GM23248 (cell line): ENCODE results near the gene PODN. TPM values are rescaled to one million over a fixed set of nuclear protein-coding genes. Genes with fewer than 3 reads are reported as not detected.

Source experiments
- DNase-seq: peaks from one replicate; pipeline ENCODE4 v3.0.0-alpha.2; 2015
- H2AFZ ChIP-seq: fragments of 200-600 bp; sonication (generic); 2 replicates; pipeline ENCODE4 v1.6.1; 2016; ENCODE audit warnings: antibody characterized with exemption
- H3F3A ChIP-seq: fragments of 200-600 bp; sonication (generic); 2 replicates; pipeline ENCODE4 v1.6.1; 2016; ENCODE audit warnings: mild to moderate bottlenecking, antibody characterized with exemption, mixed run types; ENCODE audit not compliant: insufficient read depth
- H3K27ac ChIP-seq: fragments of 200-600 bp; sonication (generic); 2 replicates; pipeline ENCODE4 v1.5.1; 2016; ENCODE audit warnings: mild to moderate bottlenecking
- H3K27me3 ChIP-seq: fragments of 200-600 bp; sonication (generic); replicated peaks from 2 replicates; pipeline ENCODE4 v1.6.1; 2016; ENCODE audit warnings: mild to moderate bottlenecking; ENCODE audit not compliant: insufficient read depth
- H3K36me3 ChIP-seq: fragments of 200-600 bp; sonication (generic); 2 replicates; pipeline ENCODE4 v1.6.1; 2016; ENCODE audit warnings: low read depth, mild to moderate bottlenecking
- H3K4me1 ChIP-seq: fragments of 200-600 bp; sonication (generic); 2 replicates; pipeline ENCODE4 v1.6.1; 2016; ENCODE audit warnings: mild to moderate bottlenecking; ENCODE audit not compliant: insufficient read depth
- H3K4me2 ChIP-seq: fragments of 200-600 bp; sonication (generic); one replicate; pipeline ENCODE4 v1.6.1; 2016; ENCODE audit warnings: mild to moderate bottlenecking; ENCODE audit not compliant: unreplicated experiment
- H3K4me3 ChIP-seq: fragments of 200-600 bp; sonication (generic); 2 replicates; pipeline ENCODE4 v1.5.1; 2016; ENCODE audit warnings: mild to moderate bottlenecking
- H3K79me2 ChIP-seq: fragments of 200-600 bp; sonication (generic); 2 replicates; pipeline ENCODE4 v1.6.1; 2016; ENCODE audit warnings: mild to moderate bottlenecking; ENCODE audit not compliant: insufficient read depth
- H3K9ac ChIP-seq: fragments of 200-600 bp; sonication (generic); 2 replicates; pipeline ENCODE4 v1.6.1; 2016; ENCODE audit warnings: mild to moderate bottlenecking
- H3K9me2 ChIP-seq: fragments of 200-600 bp; sonication (generic); 2 replicates; pipeline ENCODE4 v1.6.1; 2016; ENCODE audit warnings: mixed run types, mild to moderate bottlenecking, moderate library complexity; ENCODE audit not compliant: insufficient read depth
- H3K9me3 ChIP-seq: fragments of 200-600 bp; sonication (generic); one replicate; pipeline ENCODE4 v1.6.1; 2017; ENCODE audit warnings: low read depth
- H4K20me1 ChIP-seq: fragments of 200-600 bp; sonication (generic); 2 replicates; pipeline ENCODE4 v1.6.0; 2016; ENCODE audit not compliant: insufficient read depth
- EZH2 ChIP-seq: fragments of 200-600 bp; sonication (generic); IDR thresholded peaks from 2 replicates; pipeline ENCODE4 v1.6.1; 2018; ENCODE audit warnings: antibody characterized with exemption, mild to moderate bottlenecking; ENCODE audit not compliant: insufficient read depth, poor library complexity, severe bottlenecking
- EZH2phosphoT487 ChIP-seq: fragments of 200-600 bp; sonication (generic); IDR thresholded peaks from 2 replicates; pipeline ENCODE4 v1.6.1; 2018; ENCODE audit warnings: antibody characterized with exemption, moderate library complexity, mild to moderate bottlenecking, low read depth; ENCODE audit not compliant: insufficient read depth
- WGBS, 2 experiments: methylation state at CpG; one replicate each; pipeline ENCODE4 v1.1.6; 2015 to 2017; ENCODE audit warnings: low lambda C conversion rate in 2 of 2, low coverage in 1 of 2; ENCODE audit errors: missing lambda C conversion rate in 2 of 2; 5-methylcytosine and 5-hydroxymethylcytosine counted together
- in situ Hi-C: fragments of 300-500 bp; cut with MboI; formaldehyde crosslinking; loops from 2 replicates; pipeline ENCODE4 v1.15.0; 2020
- polyA plus RNA-seq: library from polyadenylated mRNA; unstranded; fragments of >200 nt; fragmentation: Nextera tagmentation; extraction: Ambion mirVana; gene quantifications from 2 replicates; pipeline ENCODE4 v1.2.1, GENCODE V29; 2016
- total RNA-seq: library from RNA; depleted of rRNA; stranded (reverse); fragments of >200 nt; shearing (Covaris generic); gene quantifications from 2 replicates; pipeline ENCODE4 v1.2.3, GENCODE V29; 2014

Gene PODN
- total and polyA plus RNA-seq, 2 experiments from 2014 or later: 54.8 to 71.6 TPM

DNA sequence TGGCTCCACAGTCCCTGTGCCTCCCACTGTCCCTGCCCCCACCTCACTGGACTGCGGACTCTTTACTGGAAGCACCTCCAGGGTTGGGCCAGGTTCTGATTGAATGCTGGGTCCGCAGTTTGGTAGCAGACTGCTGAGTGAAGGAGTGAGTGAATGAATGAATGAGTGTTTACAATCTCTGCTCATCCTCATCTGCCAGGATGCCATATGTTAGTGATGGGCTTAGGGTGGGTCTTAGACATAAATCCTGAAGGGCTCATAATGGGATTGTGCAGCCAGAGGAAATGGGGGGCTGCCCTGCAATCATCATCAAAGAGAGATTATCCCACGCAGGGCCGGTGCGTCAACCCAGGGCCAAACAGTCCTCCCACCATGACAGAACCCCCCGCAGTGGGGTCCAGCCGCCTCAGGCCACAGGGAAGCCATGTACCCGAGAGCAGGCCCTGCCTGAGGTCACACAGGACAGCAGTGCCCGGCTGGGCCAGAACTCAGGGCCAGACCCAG lies 54.3 kb downstream of the PODN start:
- no peak for TF ChIP-seq EZH2phosphoT487
- no peak for TF ChIP-seq EZH2
- H4K20me1 ChIP-seq: no peaks in the 10 kb centered on the region
- WGBS, 2 experiments: 82 to 84% methylated on average over 8 of the region's 9 CpGs
- H2AFZ ChIP-seq: no peak overlapping the region
- in situ Hi-C loops: no loop called here
- no peaks in the 10 kb centered on the region for H3K27me3 ChIP-seq
- peaks cover 7% of the 10 kb centered on the region for H3K4me1 ChIP-seq
- H3K9ac ChIP-seq: no peak overlapping the region
- peaks cover 7% of the 10 kb centered on the region for H3K9me3 ChIP-seq
- peaks cover 11% of the 10 kb centered on the region for H3F3A ChIP-seq
- no peak overlapping the region for H3K27ac ChIP-seq
- DNase-seq: no peak
- no peak overlapping the region for H3K4me2 ChIP-seq
- no peaks in the 10 kb centered on the region for H3K36me3 ChIP-seq
- H3K4me3 ChIP-seq: no peak overlapping the region
- no peaks in the 10 kb centered on the region for H3K9me2 ChIP-seq
- no peaks in the 10 kb centered on the region for H3K79me2 ChIP-seq

DNA sequence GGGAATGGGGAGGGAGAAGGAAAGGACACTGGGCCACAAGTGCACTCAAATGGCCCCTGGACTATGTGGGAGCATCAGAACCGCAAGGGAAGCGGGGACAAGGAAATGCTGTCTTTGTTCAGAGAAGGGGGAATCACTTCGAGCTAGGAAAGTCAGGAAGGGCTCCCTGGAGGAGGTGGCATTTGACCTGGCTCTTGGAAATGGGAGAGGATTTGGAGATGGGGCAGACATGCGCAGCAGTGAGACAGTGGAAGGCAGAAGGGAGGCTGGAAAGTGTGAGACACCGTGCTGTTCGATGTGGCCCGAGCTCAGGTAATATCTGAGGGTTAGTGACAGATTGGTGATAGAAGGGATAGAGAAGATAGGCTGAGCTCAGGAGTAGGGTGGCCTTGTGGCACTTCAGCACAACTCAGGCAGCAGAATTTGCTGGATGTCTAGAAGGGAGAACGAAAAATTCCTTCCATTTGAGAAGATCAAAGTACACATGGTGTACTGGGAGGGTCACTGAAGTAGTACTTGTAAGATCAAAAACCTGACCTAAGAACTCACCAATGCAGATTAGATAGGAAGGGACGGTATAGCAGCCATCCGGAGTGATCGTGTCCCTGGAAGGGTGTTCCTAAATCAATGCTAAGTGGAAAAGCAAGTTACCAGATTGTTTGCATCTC lies 55.1 kb downstream of the PODN start:
- Histone ChIP-seq H3K27ac (no peak overlapping the region), H3K9ac (no peak overlapping the region)

DNA sequence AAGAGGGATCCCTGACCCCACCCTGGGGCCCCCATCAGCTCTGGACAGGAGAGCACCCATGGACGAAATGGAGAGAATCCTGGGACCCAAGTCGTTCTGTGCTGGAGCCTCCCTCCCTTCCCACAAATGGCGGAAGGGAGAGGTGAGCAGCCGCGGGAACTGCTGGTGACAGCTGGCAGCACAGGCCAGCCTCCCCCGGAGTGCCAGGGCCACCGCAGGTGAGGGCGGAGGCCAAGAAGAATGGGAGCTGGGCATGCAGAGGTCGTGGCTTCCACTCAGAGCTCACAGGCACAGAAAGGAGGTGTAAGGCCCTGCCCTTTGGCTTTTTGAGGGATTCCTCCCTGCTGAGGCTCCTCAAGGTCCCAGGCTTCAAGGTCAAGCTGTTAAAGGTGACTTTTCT lies 55.8 kb downstream of the PODN start:
- Histone ChIP-seq H3K27ac (no peak overlapping the region), H2AFZ (no peak overlapping the region), H3K36me3 (no peaks in the 10 kb centered on the region), H3K9ac (no peak overlapping the region), H3K9me2 (no peaks in the 10 kb centered on the region), H3K79me2 (no peaks in the 10 kb centered on the region), H3K4me3 (no peak overlapping the region), H3K4me1 (peaks cover 17% of the 10 kb centered on the region), H3K9me3 (no peaks in the 10 kb centered on the region), H4K20me1 (no peaks in the 10 kb centered on the region), H3K27me3 (no peaks in the 10 kb centered on the region), H3F3A (peaks cover 6% of the 10 kb centered on the region), H3K4me2 (no peak overlapping the region)
- 77 to 95% methylated on average over 9 of the region's 9 CpGs for whole genome bisulfite sequencing, 2 experiments
- in situ Hi-C loops: no loop called here
- TF ChIP-seq EZH2phosphoT487: no peak
- TF ChIP-seq EZH2: no peak
- no peak for DNase-seq

More for the DNA sequence above, 55.1 kb downstream of the PODN start:
- H2AFZ ChIP-seq: no peak overlapping the region
- H3K9me3 ChIP-seq: peaks cover 1% of the 10 kb centered on the region
- WGBS, 2 experiments: 95 to 98% methylated on average over 11 of the region's 11 CpGs
- no peak overlapping the region for H3K4me3 ChIP-seq
- H3K4me2 ChIP-seq: no peak overlapping the region
- H3K4me1 ChIP-seq: peaks cover 13% of the 10 kb centered on the region
- H3K36me3 ChIP-seq: no peaks in the 10 kb centered on the region
- H4K20me1 ChIP-seq: no peaks in the 10 kb centered on the region
- no peaks in the 10 kb centered on the region for H3K9me2 ChIP-seq
- H3K79me2 ChIP-seq: no peaks in the 10 kb centered on the region
- no peak for DNase-seq
- H3K27me3 ChIP-seq: no peaks in the 10 kb centered on the region
- TF ChIP-seq EZH2phosphoT487: no peak
- TF ChIP-seq EZH2: no peak
- peaks cover 7% of the 10 kb centered on the region for H3F3A ChIP-seq
- in situ Hi-C loops: no loop called here

DNA sequence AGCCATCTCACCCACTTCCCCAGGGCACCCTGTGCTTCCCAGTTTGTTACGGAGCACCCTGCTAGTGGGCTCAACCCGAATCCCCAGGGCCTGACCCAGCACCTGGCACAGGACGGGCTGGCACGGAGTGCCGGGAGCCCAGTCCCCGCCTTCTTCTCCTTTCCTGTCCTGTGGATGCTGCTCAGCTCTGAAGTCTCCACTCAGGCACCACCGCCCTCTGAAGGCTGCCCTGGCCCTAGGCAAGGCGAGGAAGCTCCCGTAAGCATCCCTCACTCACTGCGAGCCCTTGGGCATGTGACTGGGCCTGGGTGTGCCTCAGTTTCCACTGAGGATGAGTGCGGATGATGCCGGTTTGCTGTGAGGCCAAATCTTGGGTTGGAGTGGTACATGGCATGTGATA lies 58.6 kb downstream of the PODN start:
- Histone ChIP-seq H3K9me2 (no peaks in the 10 kb centered on the region), H3K4me3 (no peak overlapping the region), H3K9ac (no peak overlapping the region), H3K27me3 (no peaks in the 10 kb centered on the region), H2AFZ (no peak overlapping the region), H3K79me2 (no peaks in the 10 kb centered on the region), H3K9me3 (no peaks in the 10 kb centered on the region), H4K20me1 (no peaks in the 10 kb centered on the region), H3K36me3 (no peaks in the 10 kb centered on the region), H3F3A (peaks cover 10% of the 10 kb centered on the region; the same call in 1 of the 2 replicates), H3K27ac (no peak overlapping the region), H3K4me1 (peaks cover 38% of the 10 kb centered on the region), H3K4me2 (no peak overlapping the region)
- DNase-seq: no peak
- in situ Hi-C loops: no loop called here
- no peak for TF ChIP-seq EZH2
- TF ChIP-seq EZH2phosphoT487: no peak
- 88 to 89% methylated on average over 12 of the region's 12 CpGs for WGBS, 2 experiments
